HL-60 (cell line): ENCODE results near the gene JAKMIP1.

ENCODE experiments used
- POLR2AphosphoS5 ChIP-seq: IDR thresholded peaks from 2 replicates; pipeline ENCODE4 v1.6.1; 2012; ENCODE audit warnings: low read depth
- TF ChIP-seq, protein P1 (sequence below): IDR thresholded peaks from one replicate; pipeline ENCODE4 v1.5.1; 2011; ENCODE audit warnings: low read length, control low read depth, inconsistent platforms; ENCODE audit not compliant: insufficient read depth

GRCh38 chr4:6008766-6009385, 191.5 kb downstream of the JAKMIP1 start:
- TF ChIP-seq, protein P1, sequence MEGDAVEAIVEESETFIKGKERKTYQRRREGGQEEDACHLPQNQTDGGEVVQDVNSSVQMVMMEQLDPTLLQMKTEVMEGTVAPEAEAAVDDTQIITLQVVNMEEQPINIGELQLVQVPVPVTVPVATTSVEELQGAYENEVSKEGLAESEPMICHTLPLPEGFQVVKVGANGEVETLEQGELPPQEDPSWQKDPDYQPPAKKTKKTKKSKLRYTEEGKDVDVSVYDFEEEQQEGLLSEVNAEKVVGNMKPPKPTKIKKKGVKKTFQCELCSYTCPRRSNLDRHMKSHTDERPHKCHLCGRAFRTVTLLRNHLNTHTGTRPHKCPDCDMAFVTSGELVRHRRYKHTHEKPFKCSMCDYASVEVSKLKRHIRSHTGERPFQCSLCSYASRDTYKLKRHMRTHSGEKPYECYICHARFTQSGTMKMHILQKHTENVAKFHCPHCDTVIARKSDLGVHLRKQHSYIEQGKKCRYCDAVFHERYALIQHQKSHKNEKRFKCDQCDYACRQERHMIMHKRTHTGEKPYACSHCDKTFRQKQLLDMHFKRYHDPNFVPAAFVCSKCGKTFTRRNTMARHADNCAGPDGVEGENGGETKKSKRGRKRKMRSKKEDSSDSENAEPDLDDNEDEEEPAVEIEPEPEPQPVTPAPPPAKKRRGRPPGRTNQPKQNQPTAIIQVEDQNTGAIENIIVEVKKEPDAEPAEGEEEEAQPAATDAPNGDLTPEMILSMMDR, result no peak
- no peak for TF ChIP-seq POLR2AphosphoS5
